GM21360 (cell line): Measurements from ENCODE around the gene CPN2.

Experiments used
- ATAC-seq: cut with Tn5 transposase; IDR thresholded peaks from one replicate; pipeline ENCODE4 v1.9.1; 2021; ENCODE audit warnings: mild to moderate bottlenecking, moderate library complexity; ENCODE audit not compliant: unreplicated experiment

CPN2 gene

GRCh38 chr3:194354315-194354714 is 3.2 kb upstream of the CPN2 start:
- no peak for ATAC-seq

GRCh38 chr3:194352667-194353246 is 1.6 kb upstream of the CPN2 start:
- ATAC-seq = no peak

- ATAC-seq = no peak
Observed at GRCh38 chr3:194351952-194352536, 916 bp upstream of the CPN2 start.

- ATAC-seq = no peak
Observed at GRCh38 chr3:194350726-194351071, 429 bp downstream of the CPN2 start.

GRCh38 chr3:194348354-194348753 is 2.8 kb downstream of the CPN2 start:
- ATAC-seq = no peak

GRCh38 chr3:194346621-194347020 is 4.5 kb downstream of the CPN2 start:
- no peak for ATAC-seq

GRCh38 chr3:194346035-194346434 is 5.1 kb downstream of the CPN2 start:
- ATAC-seq = no peak

GRCh38 chr3:194344012-194344411 is 7.1 kb downstream of the CPN2 start:
- ATAC-seq = no peak

- ATAC-seq = no peak
Observed at GRCh38 chr3:194343561-194343893, 7.6 kb downstream of the CPN2 start.

- no peak for ATAC-seq
Observed at GRCh38 chr3:194342861-194343560, 8.1 kb downstream of the CPN2 start.

- no peak for ATAC-seq
Observed at GRCh38 chr3:194340757-194341400, 10.2 kb downstream of the CPN2 start.

- ATAC-seq = no peak
Observed at GRCh38 chr3:194339840-194340239, 11.3 kb downstream of the CPN2 start.

GRCh38 chr3:194339356-194339755 is 11.8 kb downstream of the CPN2 start:
- no peak for ATAC-seq

GRCh38 chr3:194337965-194338753 is 13.0 kb downstream of the CPN2 start:
- no peak for ATAC-seq

GRCh38 chr3:194336601-194337355 is 14.3 kb downstream of the CPN2 start:
- no peak for ATAC-seq

- no peak for ATAC-seq
Observed at GRCh38 chr3:194333981-194334320, 17.2 kb downstream of the CPN2 start.

- ATAC-seq = peak; percentile 93
Observed at GRCh38 chr3:194333212-194333980, 17.7 kb downstream of the CPN2 start.

- no peak for ATAC-seq
Observed at GRCh38 chr3:194332858-194333211, 18.3 kb downstream of the CPN2 start.

GRCh38 chr3:194330579-194330978 is 20.5 kb downstream of the CPN2 start:
- ATAC-seq = no peak

GRCh38 chr3:194330160-194330559 is 21.0 kb downstream of the CPN2 start:
- no peak for ATAC-seq
